Left kidney (tissue), 2 donors: ENCODE data around the gene SEMA4D. TPM values are rescaled to one million over a fixed set of nuclear protein-coding genes. Genes with fewer than 3 reads are reported as not detected.
"Not testable (repeated sequence)": the region's sequence is repeated elsewhere in the genome, so short reads cannot be mapped to it uniquely, and the experiment has no call there.

Experiments used
- DNase-seq: peaks from one replicate; pipeline ENCODE4 v3.0.0-alpha.2; 2013
- polyA plus RNA-seq: library from polyadenylated mRNA; unstranded; fragments of 120-200 nt; gene quantifications from one replicate; pipeline ENCODE4 v1.2.1, GENCODE V29; 2013; ENCODE audit not compliant: insufficient read length

Gene SEMA4D
- polyA plus RNA-seq, 1 donor: 56.0 TPM

DNA sequence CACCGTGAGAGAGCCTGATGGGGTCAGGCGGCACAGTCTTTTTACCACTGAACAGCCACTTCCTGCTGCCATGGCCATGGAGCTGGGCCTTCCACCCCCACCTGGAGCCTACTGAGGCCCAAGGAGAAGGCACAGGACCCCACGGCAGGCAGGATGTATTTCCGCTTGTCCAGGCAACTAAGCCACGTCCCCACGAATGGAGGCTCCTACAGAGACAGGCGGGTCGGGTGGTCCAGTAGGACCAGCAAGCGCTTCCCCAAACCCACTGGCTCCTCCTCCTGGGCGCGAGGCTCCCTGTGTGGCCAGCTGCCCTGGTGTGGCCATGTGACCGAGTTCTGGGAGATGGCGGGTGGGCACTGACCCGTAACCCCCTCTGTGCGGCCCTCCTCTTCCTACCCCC lies 113.1 kb downstream of the SEMA4D start:
- DNase-seq: no peak

- DNase-seq: no peak
Observed at GRCh38 chr9:89383721-89384300, 114.1 kb downstream of the SEMA4D start.

DNA sequence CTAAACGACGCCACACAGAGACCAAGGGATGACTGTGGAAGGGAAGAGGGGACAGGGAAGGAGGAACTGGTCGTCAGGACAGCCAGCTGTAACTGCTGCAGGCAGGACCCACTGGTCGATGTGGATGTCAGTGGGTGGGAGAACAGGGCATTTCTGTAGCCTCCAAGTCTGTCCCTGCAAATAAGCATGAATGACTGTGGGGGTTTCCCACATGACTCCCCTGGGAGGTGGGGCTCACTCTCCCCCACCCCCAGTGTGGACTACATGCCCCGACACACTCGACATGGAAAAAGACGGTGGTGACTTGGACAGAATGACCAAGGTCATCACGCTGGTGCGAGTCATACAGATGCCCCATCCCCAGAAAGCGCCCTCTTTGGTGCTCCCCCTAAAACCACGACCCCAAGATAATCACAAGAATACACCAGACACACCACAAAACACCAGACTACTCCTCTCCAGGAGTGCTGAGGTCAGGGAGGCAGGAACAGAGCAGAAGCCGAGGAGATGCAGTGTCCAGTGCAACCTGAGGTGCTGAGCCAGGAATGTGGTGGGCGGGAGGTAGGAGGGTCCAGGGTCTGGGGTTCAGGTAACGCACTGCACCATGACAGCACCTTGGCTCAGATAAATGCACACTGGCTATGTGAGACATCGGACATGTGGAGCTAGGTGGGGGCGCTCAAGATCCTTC lies 114.7 kb downstream of the SEMA4D start:
- DNase-seq: no peak

- DNase-seq: no peak
Observed at GRCh38 chr9:89382026-89382986, 115.6 kb downstream of the SEMA4D start.

GRCh38 chr9:89381308-89381609 lies 116.7 kb downstream of the SEMA4D start:
- no peak for DNase-seq

DNA sequence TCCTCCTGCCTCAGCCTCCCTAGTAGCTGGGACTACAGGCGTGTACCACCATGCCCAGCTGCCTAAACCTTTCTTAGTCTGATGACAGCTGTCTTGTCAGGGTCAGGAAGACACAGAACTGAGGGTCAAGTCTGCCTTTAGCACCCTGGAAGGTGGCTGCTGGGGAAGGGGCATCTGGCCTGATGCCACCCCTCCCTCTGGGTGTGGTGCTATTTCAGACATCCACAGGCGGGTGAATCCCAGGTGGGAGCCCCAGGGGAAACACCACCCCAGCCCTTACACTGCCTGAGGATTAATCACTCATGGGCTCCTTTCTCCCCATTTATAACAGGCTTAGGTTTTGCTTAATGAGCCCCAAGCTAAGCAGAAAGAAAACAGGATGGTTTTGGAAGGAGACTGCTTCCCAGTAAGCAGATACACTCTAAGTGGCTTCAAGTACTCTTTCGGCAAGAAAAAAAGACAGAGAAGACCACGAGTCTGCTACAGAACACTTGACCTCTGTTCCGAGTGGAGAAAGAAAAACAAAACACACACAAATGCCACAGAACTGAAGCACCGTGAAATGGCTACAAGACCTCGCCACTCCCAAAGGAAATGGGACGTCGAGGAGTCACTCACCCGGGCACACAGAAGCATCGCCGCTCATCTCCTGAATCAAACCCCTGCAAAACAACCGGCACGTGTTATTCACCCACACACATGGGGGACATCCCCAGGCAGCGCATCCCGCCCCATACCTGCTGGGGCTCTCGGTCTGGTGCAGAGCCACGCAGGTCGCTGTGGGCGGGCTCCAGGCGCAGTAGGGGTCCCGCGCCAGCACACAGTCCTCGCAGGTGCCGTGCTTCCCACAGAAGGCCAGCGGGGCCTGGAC lies 117.2 kb downstream of the SEMA4D start:
- DNase-seq: peak; percentile 36

DNA sequence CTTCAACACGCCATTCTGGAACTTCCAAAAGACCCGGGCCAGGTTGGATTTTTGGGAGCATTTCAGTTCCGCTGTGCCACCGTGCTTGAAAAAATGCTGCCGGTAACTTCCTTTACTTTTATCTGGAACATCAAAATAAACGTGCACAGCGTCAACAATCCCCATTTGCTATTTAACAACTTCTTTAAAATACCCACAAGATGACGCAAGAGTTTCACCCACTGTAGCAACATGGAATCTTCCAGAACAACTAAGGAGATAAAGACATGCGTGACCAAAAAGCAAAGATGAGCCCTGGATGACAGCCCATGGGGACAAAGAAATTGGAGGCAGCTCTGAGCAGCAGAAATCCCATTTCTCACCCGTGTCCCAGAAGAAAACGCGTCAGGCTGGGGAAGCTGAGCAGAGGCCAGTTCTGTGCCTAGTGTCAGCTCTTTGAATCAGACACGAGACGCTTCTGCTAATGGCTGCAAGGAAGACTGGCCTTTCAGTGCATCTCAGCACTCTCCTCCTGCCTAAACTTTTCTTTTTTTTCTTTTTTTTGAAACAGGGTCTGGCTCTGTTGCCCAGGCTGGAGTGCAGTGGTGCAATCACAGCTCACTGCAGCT lies 118.3 kb downstream of the SEMA4D start:
- DNase-seq: no peak

GRCh38 chr9:89379031-89379430 lies 118.9 kb downstream of the SEMA4D start:
- DNase-seq: no peak

DNA sequence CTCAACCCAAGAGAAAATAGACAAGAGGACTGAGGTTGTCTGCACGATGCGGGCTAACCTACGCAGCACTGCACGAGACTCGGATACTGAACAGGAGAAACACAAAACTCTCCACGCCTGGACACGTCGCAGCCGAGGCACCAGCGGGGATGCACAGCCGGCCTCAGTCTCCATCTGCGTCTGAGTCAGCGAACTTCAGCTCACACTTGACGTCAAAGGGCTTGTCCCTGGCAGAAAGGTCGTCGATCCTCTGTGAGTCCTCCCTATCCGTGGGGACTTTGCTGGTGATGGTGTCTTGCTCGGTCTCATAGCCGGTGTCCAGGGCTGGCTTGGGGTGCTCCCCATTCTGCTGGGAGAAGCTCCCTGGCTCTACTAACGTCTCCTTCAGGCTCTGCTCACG lies 119.4 kb downstream of the SEMA4D start:
- no peak for DNase-seq

DNA sequence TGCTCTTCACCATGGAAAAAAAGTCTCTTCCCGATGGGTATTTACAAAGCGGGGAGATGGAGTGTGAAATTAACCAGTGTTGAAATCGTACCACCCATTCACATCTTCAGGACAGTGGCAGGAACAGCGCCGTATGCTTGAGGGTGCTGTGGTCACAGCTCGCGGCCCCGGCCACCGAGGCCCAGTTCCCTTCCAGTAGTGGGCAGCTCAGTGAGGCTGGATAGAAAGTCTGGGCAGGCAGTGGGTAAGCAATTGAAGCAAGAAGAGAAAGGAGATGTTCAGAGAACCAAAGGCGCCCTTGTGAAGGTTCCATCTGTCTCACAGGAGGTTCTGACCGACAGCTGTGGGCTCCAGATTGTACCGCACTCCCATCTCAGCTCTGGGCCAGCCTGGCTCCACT lies 120.5 kb downstream of the SEMA4D start:
- no peak for DNase-seq

DNA sequence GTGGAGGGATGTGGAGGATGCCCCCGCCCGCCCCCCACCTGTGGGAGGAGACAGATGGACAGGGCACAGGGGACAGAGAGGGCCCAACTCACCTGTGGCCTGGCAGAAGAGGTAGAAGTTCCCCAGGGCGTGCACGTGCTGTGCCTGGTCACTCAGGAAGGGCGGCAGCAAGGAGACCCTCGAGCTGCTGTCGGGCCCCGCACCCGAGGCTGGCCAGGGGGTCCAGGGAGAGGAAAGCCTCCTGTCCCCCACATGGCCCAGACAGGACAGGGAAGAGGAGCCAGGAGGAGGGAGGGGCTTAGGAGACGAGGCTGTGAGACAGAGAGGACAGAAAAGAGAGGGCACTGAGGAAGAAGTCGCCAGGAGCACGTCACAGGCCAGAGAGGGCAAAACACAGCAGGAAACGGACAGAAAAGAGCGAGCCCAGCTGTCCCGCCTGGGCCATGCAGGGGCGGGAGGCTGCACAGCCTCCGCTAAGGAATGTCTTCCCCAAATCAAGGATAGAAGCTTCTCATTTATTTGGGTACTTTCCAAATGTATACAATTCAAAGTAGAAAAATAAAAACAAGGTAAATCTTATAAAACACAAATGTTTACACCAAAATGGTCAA lies 121.1 kb downstream of the SEMA4D start:
- peak; percentile 19 for DNase-seq

DNA sequence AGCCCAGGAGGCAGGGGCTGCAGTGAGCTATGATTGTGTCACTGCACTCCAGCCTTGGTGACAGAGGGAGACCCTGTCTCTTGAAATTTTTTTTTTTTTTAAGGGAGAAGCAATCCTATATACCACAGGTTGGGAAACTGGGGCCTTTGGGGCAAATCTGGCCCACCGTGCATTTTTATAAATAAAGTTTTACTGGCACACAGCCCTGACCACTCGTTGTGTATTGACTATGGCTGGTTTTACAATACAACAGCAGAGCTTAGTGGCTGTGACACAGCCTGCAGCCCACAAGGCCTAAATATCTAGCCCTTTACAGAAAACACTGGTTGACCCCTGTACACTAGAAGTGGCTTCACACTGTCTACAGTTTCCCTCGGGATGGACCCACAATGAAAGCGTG lies 121.6 kb downstream of the SEMA4D start:
- DNase-seq: no peak

DNA sequence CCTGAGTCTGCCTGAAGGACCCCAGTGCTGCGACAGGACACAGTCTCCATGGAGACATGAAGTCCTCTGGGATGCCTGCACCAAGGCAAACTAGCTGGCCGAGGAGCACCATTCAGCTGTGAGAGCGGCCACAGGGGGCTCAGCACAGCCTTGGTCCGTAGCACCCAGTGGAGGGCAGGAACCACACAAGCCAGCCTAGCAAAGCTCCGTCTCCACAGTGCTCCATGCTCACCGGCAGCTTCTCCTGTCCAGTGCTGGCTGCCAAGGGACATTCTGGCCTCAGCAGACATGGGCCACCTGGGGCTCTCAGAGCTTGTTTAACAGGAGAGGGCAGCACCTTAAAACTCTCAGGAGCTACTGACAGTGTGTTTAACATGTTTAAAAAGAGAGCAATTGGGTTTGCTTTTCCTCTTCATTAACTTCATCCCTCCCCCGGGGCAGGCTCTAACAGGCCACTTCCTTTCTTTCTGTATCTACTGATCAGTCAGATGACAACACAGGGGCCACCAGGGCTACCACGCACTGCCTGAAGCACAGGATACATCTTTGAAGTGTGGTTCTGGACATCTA lies 122.6 kb downstream of the SEMA4D start:
- peak; percentile 59 for DNase-seq

- DNase-seq: no peak
Observed at GRCh38 chr9:89374176-89374575, 123.7 kb downstream of the SEMA4D start.

DNA sequence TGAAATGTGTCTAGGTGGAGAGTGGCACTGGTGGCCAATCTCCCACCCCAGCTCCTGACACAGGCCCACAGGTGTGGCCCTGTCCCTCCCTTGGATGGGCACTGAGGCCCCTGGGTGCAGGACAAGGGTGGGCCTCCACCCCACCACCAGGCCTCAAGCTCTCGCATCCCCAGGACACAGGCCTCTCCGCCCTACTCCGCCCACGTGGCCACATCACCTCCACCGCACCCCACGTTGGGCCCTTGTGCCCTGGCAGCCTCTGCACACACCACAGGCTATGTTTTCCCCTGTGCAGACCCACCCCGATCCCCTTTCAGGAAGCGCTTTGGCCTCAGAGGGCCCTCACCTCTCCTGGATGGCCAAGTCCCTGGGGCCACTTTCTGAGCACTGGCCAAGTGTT lies 124.9 kb downstream of the SEMA4D start:
- no peak for DNase-seq

GRCh38 chr9:89372230-89372816 lies 125.6 kb downstream of the SEMA4D start:
- DNase-seq: no peak

DNA sequence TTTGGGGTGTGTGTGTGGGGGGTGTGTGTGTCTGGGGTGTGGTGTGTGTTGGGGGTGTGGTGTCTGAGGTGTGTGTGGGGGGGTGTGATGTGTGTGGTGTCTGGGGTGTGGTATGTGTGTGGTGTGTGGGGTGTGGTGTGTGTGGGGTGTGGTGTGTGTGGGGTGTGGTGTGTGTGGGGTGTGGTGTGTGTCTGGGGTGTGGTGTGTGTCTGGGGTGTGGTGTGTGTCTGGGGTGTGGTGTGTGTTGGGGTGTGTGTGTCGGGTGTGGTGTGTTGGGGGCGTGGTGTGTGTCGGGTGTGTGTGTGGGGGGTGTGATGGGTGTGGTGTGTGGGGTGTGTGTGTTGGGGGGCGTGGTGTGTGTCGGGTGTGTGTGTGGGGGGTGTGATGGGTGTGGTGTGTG lies 126.1 kb downstream of the SEMA4D start:
- not testable (repeated sequence) for DNase-seq

GRCh38 chr9:89370593-89370992 lies 127.3 kb downstream of the SEMA4D start:
- DNase-seq: no peak

DNA sequence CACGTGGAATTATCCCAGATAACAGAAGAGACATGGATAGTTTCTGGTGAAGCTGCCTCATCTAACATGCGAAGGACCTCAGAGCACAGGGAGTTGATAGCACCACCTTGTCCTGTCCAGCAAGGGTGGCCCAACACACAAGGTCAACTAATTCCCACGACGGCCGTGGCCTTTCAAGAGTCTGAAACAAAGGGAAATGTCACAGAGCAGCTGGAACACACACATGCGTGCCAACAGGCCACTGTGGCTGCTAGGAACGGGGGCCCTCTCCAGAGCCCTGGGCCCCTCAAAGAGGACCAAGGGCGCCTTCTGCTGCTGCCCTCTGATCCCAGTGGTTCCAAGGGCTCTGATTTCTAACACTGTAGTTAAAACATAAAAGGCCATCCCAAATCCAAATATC lies 128.9 kb downstream of the SEMA4D start:
- DNase-seq: no peak

DNA sequence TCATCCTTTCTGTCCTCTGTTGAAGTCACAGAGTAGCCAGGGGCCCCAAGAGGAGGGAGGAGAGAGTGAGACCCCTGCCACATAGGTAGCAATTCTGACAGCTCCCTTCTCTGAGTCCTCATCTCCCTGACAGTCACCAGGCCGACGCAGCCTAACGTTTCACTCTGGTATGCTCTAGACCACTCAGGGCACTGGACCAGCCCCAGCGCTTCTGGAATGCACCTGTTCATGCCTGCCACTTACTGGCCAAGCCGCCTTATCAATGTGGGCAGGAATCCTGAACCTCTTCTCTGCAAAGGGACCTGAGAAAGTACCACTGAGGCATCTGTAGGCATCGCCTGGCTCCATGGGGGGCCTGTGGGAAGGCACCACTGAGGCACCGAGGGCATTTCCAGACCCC lies 129.4 kb downstream of the SEMA4D start:
- DNase-seq: no peak
